ENCODE results near the gene ERMAP.

ERMAP gene

DNA sequence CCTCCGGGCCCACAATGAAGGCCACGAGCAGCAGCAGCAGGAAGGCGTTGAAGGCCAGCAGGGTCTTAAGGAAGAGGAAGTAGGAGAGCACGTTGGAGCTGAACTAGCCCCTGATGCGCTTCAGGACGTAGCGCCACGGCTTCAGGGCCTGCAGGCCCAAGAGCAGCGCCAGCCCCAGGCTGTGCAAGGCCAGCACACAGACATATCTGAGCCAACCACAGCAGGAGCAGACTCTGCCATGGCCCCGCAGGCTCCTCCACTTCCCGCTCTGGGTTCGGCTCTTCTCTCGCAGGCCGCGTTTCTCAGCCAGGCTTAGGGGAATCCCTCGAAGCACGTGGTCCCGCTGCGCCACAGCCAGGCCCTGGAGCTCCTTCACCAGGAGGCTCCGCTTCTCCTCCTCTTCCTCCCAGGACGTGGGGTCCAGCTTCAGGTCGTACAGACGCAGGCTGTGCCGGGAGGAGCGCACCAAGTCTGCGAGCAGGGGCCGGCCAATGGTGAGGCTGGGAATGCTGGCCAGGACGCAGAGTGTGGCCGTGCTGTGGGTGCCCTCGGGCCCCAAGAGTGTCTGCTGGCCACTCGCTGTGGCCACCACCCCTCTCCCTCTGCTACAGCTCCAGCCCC is 71.2 kb downstream of the ERMAP start:
- Mint-ChIP-seq H3K4me3 (no peak overlapping the region), H3K9me3 (no peaks in the 10 kb centered on the region), H3K4me1 (no peaks in the 10 kb centered on the region), H3K27me3 (ENCODE audit: low read depth) (peaks cover 3% of the 10 kb centered on the region), H3K36me3 (ENCODE audit: low read depth) (no peaks in the 10 kb centered on the region), H3K27ac (no peak overlapping the region)
- TF ChIP-seq, protein P1, sequence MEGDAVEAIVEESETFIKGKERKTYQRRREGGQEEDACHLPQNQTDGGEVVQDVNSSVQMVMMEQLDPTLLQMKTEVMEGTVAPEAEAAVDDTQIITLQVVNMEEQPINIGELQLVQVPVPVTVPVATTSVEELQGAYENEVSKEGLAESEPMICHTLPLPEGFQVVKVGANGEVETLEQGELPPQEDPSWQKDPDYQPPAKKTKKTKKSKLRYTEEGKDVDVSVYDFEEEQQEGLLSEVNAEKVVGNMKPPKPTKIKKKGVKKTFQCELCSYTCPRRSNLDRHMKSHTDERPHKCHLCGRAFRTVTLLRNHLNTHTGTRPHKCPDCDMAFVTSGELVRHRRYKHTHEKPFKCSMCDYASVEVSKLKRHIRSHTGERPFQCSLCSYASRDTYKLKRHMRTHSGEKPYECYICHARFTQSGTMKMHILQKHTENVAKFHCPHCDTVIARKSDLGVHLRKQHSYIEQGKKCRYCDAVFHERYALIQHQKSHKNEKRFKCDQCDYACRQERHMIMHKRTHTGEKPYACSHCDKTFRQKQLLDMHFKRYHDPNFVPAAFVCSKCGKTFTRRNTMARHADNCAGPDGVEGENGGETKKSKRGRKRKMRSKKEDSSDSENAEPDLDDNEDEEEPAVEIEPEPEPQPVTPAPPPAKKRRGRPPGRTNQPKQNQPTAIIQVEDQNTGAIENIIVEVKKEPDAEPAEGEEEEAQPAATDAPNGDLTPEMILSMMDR (IDR thresholded peaks at IDR 0.05; ENCODE audit: unreplicated experiment in 3 of 3): no peak

- H3K4me1 Mint-ChIP-seq: no peaks in the 10 kb centered on the region
- H3K36me3 Mint-ChIP-seq (ENCODE audit: low read depth): no peaks in the 10 kb centered on the region
- peaks cover 3% of the 10 kb centered on the region for H3K27me3 Mint-ChIP-seq (ENCODE audit: low read depth)
- no peak overlapping the region for H3K4me3 Mint-ChIP-seq
- no peak overlapping the region for H3K27ac Mint-ChIP-seq
- no peaks in the 10 kb centered on the region for H3K9me3 Mint-ChIP-seq
- TF ChIP-seq, protein P1 (IDR thresholded peaks at IDR 0.05; ENCODE audit: unreplicated experiment in 3 of 3): no peak
Observed at GRCh38 chr1:42889264-42889663, 72.3 kb downstream of the ERMAP start.

DNA sequence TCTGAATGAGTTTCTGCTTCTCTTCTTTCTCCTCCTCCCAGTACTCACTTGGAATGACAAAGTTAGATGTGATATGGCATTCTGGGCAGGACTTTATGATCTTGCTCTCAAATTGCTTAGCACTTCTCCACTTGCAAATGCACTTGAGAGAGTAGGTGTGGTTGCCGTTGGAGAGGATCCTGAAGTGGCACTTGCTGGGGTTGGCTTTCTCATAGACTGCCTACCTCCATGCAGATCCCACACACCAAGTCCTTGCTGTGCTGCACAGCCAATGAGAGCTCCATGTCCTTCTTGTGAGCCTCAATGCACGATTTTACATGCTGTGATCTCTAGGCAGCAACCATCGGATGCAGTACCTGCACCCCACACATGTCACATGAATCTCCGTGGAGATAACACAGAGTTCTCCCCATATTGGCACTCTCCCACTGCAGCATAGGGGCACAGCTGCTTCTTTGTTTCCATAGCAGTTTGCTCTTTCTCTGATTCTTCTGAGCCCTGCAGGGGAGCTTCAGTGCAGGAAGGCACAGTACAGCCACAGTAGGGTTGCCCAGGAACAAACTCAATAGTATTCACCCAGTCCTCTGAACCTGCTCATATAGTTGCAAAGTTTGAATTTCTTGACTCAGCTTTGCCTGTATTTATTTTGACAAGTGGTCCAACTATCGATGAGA is 74.7 kb downstream of the ERMAP start:
- peaks cover 13% of the 10 kb centered on the region for H3K9me3 Mint-ChIP-seq
- H3K27ac Mint-ChIP-seq: no peak overlapping the region
- no peak overlapping the region for H3K4me3 Mint-ChIP-seq
- H3K27me3 Mint-ChIP-seq (ENCODE audit: low read depth): no peaks in the 10 kb centered on the region
- no peaks in the 10 kb centered on the region for H3K4me1 Mint-ChIP-seq
- H3K36me3 Mint-ChIP-seq (ENCODE audit: low read depth): no peaks in the 10 kb centered on the region
- TF ChIP-seq, protein P1 (IDR thresholded peaks at IDR 0.05; ENCODE audit: unreplicated experiment in 3 of 3): no peak
